HG03460 (cell line): ENCODE data around the gene RRAGA.
"Not testable (repeated sequence)": the region's sequence is repeated elsewhere in the genome, so short reads cannot be mapped to it uniquely, and the experiment has no call there.

Source experiments
- ATAC-seq: cut with Tn5 transposase; IDR thresholded peaks from one replicate; pipeline ENCODE4 v1.9.1; 2021; ENCODE audit not compliant: unreplicated experiment

Gene RRAGA, protein sequence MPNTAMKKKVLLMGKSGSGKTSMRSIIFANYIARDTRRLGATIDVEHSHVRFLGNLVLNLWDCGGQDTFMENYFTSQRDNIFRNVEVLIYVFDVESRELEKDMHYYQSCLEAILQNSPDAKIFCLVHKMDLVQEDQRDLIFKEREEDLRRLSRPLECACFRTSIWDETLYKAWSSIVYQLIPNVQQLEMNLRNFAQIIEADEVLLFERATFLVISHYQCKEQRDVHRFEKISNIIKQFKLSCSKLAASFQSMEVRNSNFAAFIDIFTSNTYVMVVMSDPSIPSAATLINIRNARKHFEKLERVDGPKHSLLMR

DNA sequence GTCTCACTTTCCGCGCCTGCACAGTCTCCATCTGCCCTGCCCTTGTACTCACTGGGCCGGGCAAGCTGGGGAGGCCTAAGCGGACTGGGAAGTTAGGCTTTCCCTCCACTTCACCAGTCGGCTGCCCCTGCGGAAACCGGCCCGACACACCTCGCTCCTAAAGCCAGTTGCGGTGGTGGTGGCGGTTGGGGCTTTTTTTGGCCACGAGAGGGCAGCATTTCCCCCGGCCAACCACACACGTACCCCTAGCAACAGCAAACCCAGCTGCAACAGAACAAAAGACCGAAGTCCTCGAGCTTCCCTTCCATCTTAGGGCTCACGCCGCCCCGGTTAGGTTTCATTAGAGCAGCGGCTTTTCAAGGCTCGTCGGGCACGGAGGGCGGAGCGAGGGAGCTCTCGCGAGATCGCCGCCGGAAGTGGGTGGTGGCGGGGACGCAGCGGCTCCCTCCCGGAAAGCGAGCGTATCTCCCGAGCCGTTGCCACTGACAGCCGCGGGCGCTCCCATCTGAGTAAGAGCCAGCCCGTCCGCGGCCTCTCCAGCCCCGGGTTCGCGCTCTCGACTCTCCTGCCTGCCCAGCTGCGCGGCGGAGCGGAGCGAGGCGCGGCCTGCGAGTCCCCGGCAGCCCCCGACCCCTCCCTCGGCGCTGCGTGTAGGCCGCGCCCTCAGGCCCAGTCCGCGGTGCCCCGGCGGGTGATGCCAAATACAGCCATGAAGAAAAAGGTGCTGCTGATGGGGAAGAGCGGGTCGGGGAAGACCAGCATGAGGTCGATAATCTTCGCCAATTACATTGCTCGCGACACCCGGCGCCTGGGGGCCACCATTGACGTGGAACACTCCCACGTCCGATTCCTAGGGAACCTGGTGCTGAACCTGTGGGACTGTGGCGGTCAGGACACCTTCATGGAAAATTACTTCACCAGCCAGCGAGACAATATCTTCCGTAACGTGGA is at the start of gene RRAGA:
Gene RRAGA, plus strand, starts transcription at position 462 of the 951 bp plus-strand sequence. Its CDS starts 233 bp downstream, at position 695.
- ATAC-seq = peak; percentile 91

DNA sequence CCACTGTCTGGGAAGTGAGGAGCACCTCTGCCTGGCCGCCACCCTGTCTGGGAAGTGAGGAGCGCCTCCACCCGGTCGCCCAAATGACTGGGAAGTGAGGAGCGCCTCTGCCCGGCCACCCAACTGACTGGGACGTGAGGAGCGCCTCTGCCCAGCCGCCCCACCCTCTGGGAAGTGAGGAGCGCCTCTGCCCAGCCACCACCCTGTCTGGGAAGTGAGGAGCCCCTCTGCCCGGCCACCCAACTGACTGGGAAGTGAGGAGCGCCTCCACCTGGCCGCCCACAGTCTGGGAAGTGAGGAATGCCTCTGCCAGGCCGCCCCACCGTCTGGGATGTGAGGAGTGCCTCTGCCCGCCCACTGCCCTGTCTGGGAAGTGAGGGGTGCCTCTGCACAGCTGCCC is 49.1 kb upstream of the RRAGA start:
- no peak for ATAC-seq

DNA sequence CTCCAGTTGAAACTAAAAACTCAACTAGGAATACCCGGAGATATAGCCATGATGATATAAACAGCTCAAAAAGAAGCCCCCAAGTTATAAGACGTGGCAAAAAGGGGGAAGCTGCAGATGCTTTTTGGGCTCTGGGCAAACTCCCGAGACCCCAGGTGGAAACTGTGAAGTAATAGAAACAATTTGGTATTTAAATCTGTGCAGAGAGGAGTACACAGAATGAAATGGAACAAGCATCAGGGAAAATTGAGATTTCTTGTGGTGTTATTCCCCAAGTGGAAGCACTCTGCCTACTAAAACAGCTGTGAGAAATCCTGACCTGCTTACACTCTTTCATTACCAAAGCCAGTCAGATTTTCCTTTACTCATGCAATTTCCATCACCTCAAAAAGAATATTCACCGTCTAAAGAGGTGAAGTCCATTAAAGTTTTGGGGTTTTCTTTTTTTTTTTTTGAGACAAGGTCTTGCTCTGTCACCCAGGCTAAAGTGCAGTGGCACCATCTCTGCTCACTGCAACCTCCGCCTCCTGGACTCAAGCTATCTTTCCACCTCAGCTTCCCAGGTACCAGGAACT is 39.7 kb upstream of the RRAGA start:
- no peak for ATAC-seq

DNA sequence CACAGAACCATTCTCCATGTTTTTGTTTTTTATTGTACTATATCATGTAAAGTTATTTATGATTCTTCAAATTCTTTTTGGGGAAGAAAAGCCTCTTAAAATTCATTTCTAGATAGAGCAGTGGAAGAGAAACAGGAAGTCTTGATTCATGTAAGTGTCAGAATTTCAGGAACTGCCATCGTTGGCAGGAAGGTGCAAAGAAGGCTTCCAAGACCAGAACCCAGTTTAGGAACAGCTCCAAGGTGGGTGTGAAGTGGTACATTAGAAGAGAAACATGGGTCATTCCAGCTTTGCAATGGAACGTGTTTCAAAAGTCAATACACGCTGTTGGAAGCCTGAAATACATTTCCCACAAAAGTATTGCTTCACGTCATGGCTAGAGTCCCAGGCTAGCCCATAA is 31.0 kb upstream of the RRAGA start:
- no peak for ATAC-seq

DNA sequence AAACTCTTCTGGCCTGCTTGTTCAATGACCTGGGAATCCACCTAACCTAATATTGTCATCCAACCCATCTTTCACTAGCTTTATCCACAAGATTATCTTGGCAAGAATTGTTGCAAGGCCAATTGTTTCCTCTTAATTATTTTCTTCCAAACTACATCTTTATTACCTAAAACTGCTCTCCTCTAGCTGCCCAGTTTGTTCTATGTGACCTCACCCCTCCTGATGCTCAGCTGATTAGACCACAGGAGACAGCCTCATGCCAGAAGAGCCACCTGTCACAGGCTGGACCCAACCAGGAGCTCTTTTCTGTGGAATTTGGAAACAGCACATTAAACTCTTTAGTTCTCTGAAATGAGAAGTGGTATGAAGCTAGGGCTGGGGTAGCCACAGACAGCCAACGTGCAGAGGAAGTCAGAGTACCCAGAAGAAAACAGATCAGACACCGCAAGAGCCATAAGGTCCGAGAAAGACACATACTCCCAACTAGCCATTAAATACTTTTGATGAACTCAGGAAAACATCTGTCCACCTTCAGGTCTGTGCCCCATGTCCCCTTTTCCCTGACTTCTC is 28.3 kb upstream of the RRAGA start:
- ATAC-seq = no peak

DNA sequence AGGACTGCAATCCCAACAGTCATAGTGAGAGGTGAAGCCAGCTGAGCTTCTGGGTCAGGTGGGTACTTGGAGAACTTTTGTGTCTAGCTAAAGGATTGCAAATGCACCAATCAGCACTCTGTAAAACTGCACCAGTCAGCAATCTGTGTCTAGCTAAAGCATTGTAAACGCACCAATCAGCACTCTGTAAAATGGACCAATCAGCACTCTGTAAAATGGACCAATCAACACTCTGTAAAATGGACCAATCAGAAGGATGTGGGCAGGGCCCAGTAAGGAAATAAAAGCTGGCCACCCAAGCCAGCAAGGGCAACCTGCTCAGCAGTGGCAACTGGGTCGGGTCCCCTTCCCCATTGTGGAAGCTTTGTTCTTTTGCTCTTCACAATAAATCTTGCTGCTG is 27.6 kb upstream of the RRAGA start:
- not testable (repeated sequence) for ATAC-seq

DNA sequence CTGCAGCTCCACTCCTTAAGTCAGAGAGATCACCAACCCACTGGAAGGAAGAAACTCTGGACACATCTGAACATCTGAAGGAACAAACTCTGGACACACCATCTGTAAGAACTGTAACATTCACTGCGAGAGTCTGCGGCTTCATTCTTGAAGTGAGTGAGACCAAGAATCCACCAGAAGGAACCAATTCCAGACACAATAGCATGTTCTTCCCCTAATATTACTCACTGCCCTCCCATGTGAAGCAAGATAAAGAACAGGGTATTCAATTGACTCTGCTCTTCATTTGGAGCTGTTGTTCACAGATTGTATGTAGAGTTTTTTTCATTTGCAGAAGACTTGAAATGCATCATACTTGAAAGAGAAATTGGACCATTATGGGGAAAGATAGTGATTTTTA is 27.0 kb upstream of the RRAGA start:
- no peak for ATAC-seq

DNA sequence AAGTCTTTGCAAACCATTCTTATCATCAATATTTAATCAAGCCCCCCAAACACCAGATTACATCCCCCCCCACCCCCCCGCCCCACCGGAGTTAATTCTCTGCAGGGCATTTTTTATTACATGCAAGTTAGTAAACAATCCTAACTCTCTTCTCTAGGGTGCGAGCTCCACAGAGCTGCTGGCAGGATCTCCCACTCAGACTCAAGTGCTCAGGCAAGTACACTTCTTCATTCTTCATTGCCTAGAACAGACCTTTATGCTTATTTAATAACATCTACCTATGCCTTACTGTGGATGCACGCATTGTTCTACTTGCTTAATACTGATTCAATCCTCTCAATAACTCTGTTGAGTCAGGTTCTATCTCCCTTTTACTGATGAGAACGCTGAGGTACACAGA is 26.1 kb upstream of the RRAGA start:
- no peak for ATAC-seq

DNA sequence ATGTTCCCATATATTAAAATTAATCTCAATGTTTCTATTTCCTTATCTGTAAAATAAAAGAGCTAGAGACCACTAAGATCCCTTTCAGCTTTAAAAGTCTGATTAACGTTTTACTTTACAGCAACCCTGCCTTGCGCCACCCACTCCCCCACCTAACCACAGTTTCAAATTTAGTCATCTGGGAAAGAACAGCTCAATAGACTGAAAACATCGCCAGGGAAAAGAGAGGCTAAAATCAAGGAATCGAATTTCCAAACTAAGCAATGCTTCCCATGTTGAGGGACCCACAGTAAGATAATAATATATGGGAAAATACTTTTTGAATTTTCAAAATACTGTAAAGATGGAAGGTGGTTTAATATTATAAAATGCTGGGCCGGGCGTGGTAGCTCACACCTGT is 22.9 kb upstream of the RRAGA start:
- ATAC-seq = no peak

DNA sequence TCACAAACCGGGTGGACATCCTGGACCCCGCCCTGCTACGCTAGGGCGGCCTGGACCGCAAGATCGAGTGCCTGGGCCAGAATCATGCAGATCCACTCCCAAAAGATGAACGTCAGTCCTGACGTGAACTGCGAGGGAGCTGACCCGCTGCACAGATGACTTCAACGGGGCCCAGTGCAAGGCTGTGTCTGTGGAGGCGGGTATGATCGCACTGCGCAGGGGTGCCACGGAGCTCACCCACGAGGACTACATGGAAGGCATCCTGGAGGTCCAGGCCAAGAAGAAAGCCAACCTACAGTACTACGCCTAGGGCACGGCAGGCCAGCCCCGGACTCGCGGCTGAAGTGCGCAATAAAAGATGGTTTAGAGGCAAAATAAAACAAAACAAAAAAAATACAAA is 21.4 kb upstream of the RRAGA start:
- ATAC-seq = no peak

DNA sequence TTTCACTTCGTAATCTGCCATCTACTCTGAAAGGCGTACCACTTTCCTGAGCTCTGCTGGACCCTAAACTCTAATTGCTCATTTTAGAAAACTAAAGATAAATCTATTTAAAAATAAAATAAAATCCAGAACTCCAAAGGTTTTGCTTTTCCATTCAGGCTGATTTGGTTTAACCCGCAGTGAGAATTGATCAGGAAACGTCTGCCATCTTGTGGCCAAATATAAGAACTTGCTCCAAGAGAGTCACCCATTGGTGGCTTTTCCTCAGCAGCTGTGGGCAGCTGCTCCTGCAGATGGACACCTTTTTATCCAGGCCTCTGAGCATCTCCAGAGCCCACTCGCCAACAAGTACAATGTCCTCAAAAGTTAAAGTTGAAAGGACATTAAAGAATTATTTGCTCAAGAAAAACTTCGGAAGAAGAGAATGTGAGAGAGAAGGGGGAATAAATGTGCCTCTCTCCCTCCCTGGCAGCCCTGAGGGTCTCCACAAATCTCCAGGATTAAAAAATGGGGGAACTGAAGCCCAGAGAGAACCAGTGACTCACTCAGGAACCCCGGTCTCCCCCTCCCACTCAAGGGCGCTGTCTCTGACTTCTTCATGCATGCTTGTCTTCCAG is 20.3 kb upstream of the RRAGA start:
- peak; percentile 64 for ATAC-seq

DNA sequence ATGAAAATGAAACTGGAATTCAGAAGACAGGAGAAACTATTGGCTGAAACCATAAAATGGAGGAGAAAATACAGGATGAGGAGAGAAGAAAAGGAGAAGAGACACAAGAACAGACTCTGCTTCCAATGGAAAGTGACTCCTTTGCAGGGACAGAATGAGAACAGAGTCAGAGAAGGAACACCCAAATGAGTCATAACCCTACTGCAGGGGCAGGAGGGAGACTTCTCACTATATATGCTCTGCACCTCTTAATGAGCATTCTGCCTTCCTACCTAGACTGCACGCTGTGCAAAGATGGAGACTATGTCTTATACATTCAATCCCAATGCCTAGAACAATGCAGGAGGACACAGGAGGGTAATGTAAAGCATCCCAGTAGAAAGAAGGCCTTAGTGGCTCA is 18.3 kb upstream of the RRAGA start:
- ATAC-seq = no peak

DNA sequence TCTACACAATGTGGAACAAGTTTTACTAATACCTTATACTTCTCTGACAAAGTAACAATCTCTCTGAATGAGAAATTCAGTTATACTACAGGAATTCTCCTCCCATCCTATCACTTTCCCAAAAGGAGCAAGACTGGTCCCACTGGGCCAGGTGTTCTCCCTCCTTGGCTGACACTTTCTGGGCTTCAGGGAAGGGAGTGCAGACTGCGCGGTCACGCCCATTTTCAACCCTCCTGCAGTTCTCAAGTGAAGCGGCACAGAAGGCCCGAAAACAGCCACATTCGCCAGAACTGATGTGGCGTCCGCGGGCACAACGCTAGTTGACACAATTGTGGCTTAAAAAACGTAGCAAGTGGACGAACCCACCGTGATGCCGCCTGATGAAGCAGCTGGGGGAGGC is 16.8 kb upstream of the RRAGA start:
- ATAC-seq = no peak

DNA sequence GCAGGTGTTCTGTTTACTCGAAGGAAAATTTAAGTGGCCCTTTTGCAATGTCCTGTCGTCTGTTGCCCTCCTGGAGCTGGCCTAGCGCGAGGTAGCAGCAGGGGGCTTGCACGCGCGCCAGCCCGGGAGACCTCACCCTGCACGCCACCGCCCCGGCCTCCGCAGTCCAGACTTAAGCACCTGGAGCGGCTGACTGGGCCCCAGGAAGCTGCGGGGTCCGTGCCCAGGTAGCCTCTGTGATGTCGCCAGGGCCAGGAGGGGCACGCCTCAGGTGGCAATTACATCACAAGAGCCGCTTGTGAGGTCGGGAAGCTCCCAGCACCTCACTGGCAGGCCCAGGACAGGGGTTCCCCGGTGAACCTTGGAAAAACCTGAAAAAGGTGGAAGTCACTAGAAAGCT is 16.2 kb upstream of the RRAGA start, which contains the start of gene SAXO1:
Gene SAXO1, minus strand, starts transcription at position 195 of the 400 bp plus-strand sequence. CDS start 301 bp downstream, outside the sequence.
- no peak for ATAC-seq

DNA sequence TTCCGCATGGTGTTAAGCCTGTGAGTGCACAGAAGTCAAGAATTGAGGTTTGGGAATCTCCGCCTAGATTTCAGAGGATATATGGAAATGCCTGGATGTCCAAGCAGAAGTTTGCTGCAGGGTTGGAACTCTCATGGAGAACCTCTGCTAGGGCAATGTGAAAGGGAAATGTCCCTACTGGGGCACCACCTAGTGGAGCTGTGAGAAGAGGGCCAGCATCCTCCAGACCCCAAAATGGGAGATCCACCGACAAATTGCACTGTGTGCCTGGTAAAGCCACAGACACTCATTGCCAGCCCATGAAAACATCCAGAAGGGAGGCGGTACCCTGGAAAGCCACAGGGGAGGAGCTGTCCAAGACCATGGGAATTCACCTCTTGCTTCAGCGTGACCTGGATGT is 12.6 kb upstream of the RRAGA start:
- ATAC-seq = no peak

DNA sequence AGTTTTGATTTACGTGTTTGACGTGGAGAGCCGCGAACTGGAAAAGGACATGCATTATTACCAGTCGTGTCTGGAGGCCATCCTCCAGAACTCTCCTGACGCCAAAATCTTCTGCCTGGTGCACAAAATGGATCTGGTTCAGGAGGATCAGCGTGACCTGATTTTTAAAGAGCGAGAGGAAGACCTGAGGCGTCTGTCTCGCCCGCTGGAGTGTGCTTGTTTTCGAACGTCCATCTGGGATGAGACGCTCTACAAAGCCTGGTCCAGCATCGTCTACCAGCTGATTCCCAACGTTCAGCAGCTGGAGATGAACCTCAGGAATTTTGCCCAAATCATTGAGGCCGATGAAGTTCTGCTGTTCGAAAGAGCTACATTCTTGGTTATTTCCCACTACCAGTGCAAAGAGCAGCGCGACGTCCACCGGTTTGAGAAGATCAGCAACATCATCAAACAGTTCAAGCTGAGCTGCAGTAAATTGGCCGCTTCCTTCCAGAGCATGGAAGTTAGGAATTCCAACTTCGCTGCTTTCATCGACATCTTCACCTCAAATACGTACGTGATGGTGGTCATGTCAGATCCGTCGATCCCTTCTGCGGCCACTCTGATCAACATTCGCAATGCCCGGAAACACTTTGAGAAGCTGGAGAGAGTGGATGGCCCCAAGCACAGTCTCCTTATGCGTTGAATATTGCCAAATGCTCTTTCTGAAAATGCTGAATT is 850 bp downstream of the RRAGA start:
- no peak for ATAC-seq

DNA sequence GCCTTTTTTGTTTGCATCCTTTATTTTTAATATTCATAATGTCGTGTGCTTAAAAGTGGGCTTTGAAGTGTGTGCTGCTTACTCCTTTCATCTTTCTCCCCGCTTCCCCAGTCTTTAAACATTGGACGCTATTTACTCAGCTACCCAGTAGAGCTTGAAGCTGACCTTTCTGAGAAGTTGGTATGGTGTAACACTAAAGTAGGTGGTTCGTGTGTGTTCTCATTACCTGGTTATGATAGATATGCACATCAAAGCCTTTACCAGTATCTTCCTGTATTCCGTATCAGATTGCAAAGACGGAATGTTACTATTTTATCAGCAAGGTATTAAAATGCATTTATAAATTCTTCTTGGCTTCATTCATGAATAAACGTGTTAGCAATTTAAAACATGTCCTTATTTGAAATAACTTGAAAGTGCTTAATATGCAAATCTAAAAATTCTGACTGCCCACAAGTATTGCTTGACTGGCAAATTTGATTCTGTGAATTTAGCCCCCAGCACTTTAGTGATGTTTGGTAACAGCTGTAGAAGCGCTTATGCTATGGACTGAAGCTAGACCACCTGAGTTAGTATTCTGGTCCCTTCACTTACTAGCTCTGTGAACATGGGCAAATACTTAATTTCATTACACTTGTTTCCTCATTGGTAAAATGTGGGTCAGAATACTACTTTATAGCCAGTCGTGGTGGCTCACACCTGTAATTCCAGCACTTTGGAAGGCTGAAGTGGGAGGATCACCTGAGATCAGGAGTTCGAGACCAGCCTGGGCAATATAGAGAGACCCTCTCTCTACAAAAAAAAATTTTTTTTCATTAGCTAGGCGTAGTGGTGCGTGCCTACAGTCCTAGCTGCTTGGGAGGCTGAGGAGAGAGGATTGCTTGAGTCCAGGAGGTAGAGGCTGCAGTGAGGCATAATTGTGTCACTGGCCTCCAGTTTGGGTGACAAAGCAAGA is 1.7 kb downstream of the RRAGA start:
- ATAC-seq = no peak

DNA sequence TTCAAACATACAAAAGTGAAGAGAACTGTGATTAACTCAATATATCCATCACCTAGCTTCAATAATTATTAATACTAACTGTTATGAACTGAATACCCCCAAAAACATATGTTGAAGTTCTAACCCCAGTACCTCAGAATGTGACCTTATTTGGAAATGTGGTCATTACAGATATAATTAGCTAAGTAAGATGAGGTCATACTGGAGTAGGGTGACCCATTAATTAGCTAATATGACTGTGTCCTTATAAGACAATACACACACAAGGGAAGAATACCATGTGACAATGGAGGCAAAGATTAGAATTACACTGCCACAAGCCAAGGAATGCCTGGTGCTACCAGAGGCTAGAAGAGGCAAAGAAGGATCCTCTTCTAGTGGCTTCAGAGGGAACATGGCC is 7.8 kb downstream of the RRAGA start:
- ATAC-seq = no peak

DNA sequence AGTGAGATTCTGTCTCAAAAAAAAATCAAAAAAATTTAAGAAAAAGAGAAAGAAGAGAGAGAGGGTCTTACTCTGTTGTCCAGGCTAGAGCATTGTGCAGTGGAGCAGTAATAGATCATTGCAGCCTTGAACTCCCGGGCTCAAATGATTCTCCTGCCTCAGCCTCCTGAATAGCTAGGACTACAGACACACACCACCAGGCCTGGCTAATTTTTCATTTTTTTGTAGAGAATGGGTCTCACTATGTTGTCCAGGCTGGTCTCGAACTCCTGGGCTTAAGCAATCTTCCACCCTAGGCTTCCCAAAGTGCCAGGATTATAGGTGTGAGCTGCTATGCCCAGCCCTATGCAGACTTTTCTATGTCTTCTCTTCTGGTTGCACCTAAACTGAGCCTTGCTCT is 25.0 kb downstream of the RRAGA start:
- ATAC-seq = no peak
